ENCODE results near the gene PTPRD.

- TF ChIP-seq, protein P1, sequence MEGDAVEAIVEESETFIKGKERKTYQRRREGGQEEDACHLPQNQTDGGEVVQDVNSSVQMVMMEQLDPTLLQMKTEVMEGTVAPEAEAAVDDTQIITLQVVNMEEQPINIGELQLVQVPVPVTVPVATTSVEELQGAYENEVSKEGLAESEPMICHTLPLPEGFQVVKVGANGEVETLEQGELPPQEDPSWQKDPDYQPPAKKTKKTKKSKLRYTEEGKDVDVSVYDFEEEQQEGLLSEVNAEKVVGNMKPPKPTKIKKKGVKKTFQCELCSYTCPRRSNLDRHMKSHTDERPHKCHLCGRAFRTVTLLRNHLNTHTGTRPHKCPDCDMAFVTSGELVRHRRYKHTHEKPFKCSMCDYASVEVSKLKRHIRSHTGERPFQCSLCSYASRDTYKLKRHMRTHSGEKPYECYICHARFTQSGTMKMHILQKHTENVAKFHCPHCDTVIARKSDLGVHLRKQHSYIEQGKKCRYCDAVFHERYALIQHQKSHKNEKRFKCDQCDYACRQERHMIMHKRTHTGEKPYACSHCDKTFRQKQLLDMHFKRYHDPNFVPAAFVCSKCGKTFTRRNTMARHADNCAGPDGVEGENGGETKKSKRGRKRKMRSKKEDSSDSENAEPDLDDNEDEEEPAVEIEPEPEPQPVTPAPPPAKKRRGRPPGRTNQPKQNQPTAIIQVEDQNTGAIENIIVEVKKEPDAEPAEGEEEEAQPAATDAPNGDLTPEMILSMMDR (IDR thresholded peaks at IDR 0.05) = no peak
- TF ChIP-seq POLR2A (IDR thresholded peaks at IDR 0.05) = no peak
Measured at GRCh38 chr9:10112070-10112469, 500.7 kb downstream of the PTPRD start.
